ENCODE results near the gene NLRC3. TPM values are rescaled to one million over a fixed set of nuclear protein-coding genes. Genes with fewer than 3 reads are reported as not detected.
"Not testable (repeated sequence)": the region's sequence is repeated elsewhere in the genome, so short reads cannot be mapped to it uniquely, and the experiment has no call there.

NLRC3 gene
- total RNA-seq, 1 experiment from 2014 or later = not detected

DNA sequence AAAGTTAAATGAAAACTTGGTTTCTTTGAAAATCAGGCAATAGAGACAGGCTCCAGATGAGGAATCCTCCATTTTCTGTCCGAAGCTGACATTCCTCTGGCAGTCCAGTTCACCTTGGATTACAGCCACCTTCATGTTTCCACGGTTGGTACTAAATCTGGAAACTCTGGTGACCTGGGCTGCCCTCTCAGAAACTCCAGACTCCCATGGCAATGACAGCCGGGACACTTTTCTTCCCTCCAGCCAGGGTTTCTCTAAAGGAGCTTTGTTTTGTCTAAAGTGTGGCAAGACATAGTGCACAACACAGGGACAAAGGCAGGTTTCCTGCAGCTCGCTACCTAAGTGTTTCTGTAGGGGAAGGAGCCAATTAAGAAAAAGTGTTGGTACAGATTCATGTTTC, 40.4 kb downstream of the NLRC3 start:
- no peak overlapping the region for H3K4me3 ChIP-seq
- H3K9me3 ChIP-seq (replicated peaks) = no peaks in the 10 kb centered on the region
- 0 out of 2 replicates have a peak, but pooled peaks cover 3% of the 10 kb centered on the region for H3K4me1 ChIP-seq (replicated peaks)
- no peaks in the 10 kb centered on the region for H3K27me3 ChIP-seq (replicated peaks)
- peaks cover 6% of the 10 kb centered on the region; the same call in 1 of the 2 replicates for H3K36me3 ChIP-seq
- H3K27ac ChIP-seq = no peak overlapping the region
- no peak for DNase-seq (ENCODE audit: low read depth in 1 of 2, low spot score in 2 of 2)

DNA sequence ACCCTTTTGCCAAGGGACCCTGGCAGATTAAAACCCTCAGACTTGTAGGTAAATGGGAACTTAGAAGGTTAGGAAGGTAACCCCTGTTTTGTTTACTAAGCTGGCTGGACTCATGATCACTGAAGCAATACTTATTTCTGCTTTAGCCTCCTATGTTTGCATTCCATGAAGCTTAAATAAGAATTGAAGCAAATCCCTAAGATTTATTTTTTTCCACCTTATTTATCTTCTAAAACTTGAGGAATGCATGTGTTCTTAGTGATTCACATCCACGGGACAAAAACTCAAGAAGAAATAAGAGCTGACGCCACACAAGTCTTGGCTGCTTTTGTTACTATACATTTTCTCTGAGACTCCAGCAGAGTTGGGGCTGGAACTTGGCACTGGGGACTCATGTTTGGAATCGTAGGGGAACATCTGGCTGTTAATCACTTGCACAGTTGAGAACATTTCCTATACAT, 40.9 kb downstream of the NLRC3 start:
- peaks cover 6% of the 10 kb centered on the region; the same call in 1 of the 2 replicates for H3K36me3 ChIP-seq
- H3K9me3 ChIP-seq (replicated peaks) = no peaks in the 10 kb centered on the region
- H3K4me3 ChIP-seq = no peak overlapping the region
- H3K27me3 ChIP-seq (replicated peaks) = no peaks in the 10 kb centered on the region
- no peak overlapping the region for H3K27ac ChIP-seq
- 0 out of 2 replicates have a peak, but pooled peaks cover 3% of the 10 kb centered on the region for H3K4me1 ChIP-seq (replicated peaks)
- no peak for DNase-seq (ENCODE audit: low read depth in 1 of 2, low spot score in 2 of 2)

DNA sequence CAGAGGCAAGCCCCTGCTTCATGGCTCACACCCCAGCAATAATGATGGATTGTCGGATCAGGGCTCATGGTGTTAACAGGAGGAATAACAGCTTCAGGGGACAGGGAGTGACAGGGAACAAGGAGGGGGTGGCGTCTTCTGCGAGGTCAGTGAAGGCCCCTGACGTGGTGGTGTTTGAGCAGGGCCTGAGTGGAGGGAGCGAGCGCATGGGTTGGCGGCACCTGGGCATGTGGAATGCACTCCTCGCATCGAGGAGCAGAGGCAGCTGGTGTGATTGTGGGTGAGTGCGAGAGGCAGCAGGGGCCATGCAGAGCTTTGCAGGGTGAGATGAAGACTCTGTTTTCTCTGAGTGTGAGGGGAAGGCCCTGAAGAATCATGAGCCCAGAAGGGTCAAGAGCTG, 43.1 kb downstream of the NLRC3 start:
- no peak for DNase-seq (ENCODE audit: low read depth in 1 of 2, low spot score in 2 of 2)
- Histone ChIP-seq H3K4me3 (no peak overlapping the region), H3K9me3 (replicated peaks) (no peaks in the 10 kb centered on the region), H3K27me3 (replicated peaks) (no peaks in the 10 kb centered on the region), H3K36me3 (peaks cover 14% of the 10 kb centered on the region; the same call in 1 of the 2 replicates), H3K4me1 (replicated peaks) (0 out of 2 replicates have a peak, but pooled peaks cover 3% of the 10 kb centered on the region), H3K27ac (no peak overlapping the region)

DNA sequence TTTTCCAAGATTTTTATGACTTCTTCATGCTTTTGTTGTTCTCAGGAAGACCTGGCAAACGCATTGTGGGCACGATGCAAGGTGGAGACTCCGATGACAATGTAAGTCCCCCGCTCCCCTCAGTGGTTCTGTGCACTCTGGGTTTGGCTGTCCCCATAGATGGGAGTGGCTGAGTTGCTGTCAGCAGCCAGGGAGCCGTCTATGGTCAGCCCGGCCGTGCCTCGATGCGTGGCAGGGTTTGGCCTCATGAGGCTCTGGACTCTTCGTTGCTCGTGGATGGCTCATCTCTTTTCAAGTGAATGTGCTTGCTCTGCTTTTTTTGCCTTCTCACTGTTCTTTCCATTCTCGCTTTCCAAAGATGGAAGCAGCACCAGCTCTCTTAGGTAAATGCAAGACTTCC, 44.5 kb downstream of the NLRC3 start:
- Histone ChIP-seq H3K36me3 (peaks cover 18% of the 10 kb centered on the region; the same call in 1 of the 2 replicates), H3K4me1 (replicated peaks) (0 out of 2 replicates have a peak, but pooled peaks cover 3% of the 10 kb centered on the region), H3K27ac (no peak overlapping the region), H3K27me3 (replicated peaks) (no peaks in the 10 kb centered on the region), H3K9me3 (replicated peaks) (no peaks in the 10 kb centered on the region), H3K4me3 (no peak overlapping the region)
- no peak for DNase-seq (ENCODE audit: low read depth in 1 of 2, low spot score in 2 of 2)

DNA sequence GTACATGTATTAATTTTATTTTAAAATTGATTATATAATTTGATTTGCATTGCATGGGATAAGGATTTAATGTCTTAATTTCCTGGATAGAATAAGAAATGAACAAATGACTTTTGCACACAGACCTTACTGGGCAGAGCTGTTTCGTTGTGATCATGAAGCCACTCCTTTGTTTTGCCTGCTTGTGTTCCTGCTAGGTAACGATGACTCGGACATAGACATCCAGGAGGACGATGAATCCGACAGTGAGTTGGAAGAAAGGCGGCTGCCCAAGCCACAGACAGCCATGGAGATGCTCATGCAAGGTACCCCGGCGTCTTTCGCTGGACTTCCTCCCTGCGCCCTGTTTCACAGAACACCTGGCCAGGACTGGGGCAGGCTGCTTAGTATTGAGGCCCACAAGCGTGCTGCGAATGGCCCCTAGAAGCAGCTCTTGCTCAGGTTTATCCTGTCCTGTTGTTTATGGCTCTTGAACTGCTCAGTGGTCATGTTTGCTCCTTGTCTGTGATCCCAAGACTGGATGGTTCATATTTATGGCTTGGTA, 46.8 kb downstream of the NLRC3 start:
- Histone ChIP-seq H3K4me1 (replicated peaks) (no peaks in the 10 kb centered on the region), H3K36me3 (peaks cover 18% of the 10 kb centered on the region; the same call in 1 of the 2 replicates), H3K4me3 (no peak overlapping the region), H3K27me3 (replicated peaks) (no peaks in the 10 kb centered on the region), H3K9me3 (replicated peaks) (no peaks in the 10 kb centered on the region), H3K27ac (no peak overlapping the region)
- DNase-seq (ENCODE audit: low read depth in 1 of 2, low spot score in 2 of 2) = no peak

DNA sequence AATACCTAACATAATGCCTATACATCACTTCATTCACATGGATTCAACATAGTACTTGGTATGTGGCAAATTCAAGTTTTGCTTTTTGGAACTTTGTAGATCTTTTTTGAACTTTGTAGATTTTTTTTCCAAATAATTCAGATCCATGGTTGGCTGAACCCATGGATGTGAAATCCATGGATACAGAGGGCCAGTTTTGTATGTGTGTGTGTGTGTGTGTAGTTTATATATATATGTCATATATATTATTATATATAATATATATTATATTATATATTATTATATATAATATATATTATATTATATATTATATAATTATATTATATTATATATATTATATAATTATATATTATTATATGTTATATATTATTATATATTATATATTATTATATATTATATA, 48.0 kb downstream of the NLRC3 start:
- Histone ChIP-seq H3K27me3 (replicated peaks) (no peaks in the 10 kb centered on the region), H3K27ac (no peak overlapping the region), H3K9me3 (replicated peaks) (no peaks in the 10 kb centered on the region), H3K4me3 (no peak overlapping the region), H3K4me1 (replicated peaks) (no peaks in the 10 kb centered on the region), H3K36me3 (peaks cover 18% of the 10 kb centered on the region; the same call in 1 of the 2 replicates)
- DNase-seq (ENCODE audit: low read depth in 1 of 2, low spot score in 2 of 2) = no peak

DNA sequence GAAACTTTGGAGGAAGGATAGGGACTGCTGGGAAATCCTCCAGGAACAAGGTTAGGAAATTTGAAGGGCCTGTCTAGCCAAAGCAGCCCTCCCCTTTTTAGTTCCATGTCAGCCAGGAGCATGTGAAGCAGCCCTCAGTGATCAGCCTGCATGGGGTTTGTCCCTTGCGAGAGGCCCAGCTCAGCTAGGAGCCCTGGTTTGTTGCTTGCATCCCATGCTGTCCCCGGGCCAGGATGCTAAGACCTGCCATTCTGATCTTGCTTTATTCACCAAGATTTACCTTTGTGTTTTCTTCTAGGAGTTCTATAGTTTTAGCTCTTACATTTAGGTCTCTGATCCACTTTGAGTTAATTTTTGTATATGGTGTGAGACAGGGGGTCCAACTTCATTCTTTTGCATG, 48.8 kb downstream of the NLRC3 start:
- DNase-seq (ENCODE audit: low read depth in 1 of 2, low spot score in 2 of 2) = no peak
- peaks cover 19% of the 10 kb centered on the region; the same call in 1 of the 2 replicates for H3K36me3 ChIP-seq
- H3K4me3 ChIP-seq = no peak overlapping the region
- H3K9me3 ChIP-seq (replicated peaks) = no peaks in the 10 kb centered on the region
- H3K27me3 ChIP-seq (replicated peaks) = no peaks in the 10 kb centered on the region
- no peaks in the 10 kb centered on the region for H3K4me1 ChIP-seq (replicated peaks)
- no peak overlapping the region for H3K27ac ChIP-seq

DNA sequence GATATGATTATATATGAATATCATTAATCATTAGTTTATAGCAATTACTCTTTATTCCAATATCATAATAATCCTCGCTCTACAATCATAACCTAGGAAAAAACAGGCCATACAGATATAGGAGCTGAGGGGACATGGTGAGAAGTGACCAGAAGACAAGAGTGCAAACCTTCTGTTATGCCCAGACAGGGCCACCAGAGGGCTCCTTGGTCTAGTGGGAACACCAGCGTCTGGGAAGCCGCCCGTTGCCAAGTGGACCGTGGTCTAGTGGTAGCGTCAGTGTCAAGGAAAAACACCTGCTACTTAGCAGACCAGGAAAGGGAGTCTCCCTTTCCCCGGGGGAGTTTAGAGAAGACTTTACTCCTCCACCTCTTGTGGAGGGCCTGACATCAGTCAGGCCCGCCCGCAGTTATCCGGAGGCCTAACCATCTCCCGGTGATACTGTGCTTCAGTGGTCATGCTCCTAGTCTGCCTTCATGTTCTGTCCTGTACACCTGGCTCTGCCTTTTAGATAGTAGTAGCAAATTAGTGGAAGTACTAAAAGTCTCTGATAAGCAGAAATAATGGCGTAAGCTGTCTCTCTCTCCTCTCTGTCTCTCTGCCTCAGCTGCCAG, 49.9 kb downstream of the NLRC3 start:
- H3K27me3 ChIP-seq (replicated peaks); H3K27ac ChIP-seq; H3K9me3 ChIP-seq (replicated peaks); H3K4me1 ChIP-seq (replicated peaks); H3K4me3 ChIP-seq: not testable (repeated sequence)
- peaks cover 19% of the 10 kb centered on the region for H3K36me3 ChIP-seq
- DNase-seq (ENCODE audit: low read depth in 1 of 2, low spot score in 2 of 2) = peak; percentile 30 to 79

DNA sequence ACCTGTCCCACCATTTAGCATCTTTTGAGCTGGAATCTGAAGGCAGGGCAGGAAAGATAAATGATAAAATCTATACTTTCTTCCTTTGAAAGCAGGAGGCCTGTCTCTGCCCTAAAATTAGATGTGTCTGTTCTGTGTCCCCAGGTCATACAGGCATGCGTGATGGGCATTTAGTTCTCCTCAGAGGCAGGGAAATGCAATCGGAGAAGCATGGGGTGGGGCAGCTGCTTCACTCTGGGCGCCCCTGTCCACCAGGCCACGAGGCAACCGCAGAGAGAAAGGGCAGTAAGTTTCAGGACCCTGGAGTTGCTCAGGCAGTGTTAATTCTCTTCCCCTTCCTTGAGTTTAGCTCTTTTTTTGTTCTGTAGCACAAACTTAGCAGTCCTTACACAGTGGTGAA, 51.3 kb downstream of the NLRC3 start:
- no peaks in the 10 kb centered on the region for H3K9me3 ChIP-seq (replicated peaks)
- DNase-seq (ENCODE audit: low read depth in 1 of 2, low spot score in 2 of 2) = no peak
- no peaks in the 10 kb centered on the region for H3K4me1 ChIP-seq (replicated peaks)
- no peak overlapping the region for H3K4me3 ChIP-seq
- no peaks in the 10 kb centered on the region for H3K27me3 ChIP-seq (replicated peaks)
- peaks cover 19% of the 10 kb centered on the region for H3K36me3 ChIP-seq
- H3K27ac ChIP-seq = no peak overlapping the region

DNA sequence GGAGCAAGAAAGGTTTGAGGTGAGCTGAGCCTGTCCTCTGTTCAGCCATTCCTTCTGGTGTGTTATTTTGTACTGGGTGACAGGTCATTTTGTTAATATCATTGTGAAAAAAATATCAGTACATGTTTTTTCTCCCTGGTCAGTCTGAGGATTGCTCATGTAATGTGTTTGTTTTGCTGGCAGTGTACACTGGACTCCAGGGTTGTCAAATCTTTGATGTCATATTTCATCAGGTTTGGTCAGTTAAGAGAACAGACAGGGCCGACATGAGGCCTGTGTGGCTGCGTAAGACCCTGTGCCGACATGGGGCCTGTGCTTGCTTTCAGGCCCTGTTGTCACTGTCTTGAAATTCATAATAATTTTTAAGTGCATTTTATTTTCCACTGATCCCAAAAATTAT, 53.9 kb downstream of the NLRC3 start:
- H3K27ac ChIP-seq = no peak overlapping the region
- no peaks in the 10 kb centered on the region for H3K4me1 ChIP-seq (replicated peaks)
- no peak overlapping the region for H3K4me3 ChIP-seq
- H3K36me3 ChIP-seq = peaks cover 19% of the 10 kb centered on the region
- H3K27me3 ChIP-seq (replicated peaks) = no peaks in the 10 kb centered on the region
- DNase-seq (ENCODE audit: low read depth in 1 of 2, low spot score in 2 of 2) = no peak
- no peaks in the 10 kb centered on the region for H3K9me3 ChIP-seq (replicated peaks)

DNA sequence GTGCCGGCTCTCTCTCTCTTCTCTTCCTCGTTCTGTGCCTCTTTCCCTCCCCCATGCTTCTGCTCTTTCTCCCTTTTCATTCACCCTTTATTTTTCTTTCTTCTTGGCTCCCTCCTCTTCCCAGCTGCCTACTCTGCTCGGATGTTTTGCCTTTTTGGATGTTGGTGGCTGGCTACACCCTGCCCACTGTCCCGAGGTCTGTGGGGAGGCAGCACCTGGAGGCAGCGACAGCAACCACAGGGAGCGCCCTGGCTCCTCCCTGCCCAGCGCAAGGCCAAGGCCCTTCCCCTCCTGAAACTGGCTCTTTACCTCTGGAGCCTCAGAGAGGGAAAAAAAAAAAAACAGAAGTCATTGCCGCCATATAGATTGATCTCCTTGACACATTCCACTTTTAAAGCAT, 56.4 kb downstream of the NLRC3 start:
- Histone ChIP-seq H3K4me1 (replicated peaks) (no peaks in the 10 kb centered on the region), H3K36me3 (peaks cover 25% of the 10 kb centered on the region), H3K27ac (no peak overlapping the region), H3K9me3 (replicated peaks) (no peaks in the 10 kb centered on the region), H3K4me3 (no peak overlapping the region), H3K27me3 (replicated peaks) (no peaks in the 10 kb centered on the region)
- no peak for DNase-seq (ENCODE audit: low read depth in 1 of 2, low spot score in 2 of 2)

DNA sequence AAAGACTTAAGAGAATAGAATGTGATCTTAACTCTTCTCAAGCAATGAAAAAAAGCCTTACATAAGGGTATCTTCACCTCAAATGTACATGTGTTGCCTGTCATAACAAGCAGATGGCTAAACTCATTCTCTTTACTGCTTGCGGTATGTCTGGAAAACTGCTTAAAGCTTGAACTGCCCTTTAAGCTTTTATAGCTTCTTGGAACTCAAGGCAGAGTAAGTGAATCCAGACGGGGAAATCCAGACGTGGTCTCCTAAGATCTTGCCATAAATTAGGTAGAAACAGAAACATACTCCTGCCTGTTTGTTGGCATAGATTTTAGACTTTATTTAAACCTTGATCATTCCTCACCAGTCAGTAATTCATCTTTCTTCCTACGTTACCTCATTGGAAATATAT, 56.8 kb downstream of the NLRC3 start:
- H3K27ac ChIP-seq = no peak overlapping the region
- DNase-seq (ENCODE audit: low read depth in 1 of 2, low spot score in 2 of 2) = no peak
- no peak overlapping the region for H3K4me3 ChIP-seq
- no peaks in the 10 kb centered on the region for H3K4me1 ChIP-seq (replicated peaks)
- H3K9me3 ChIP-seq (replicated peaks) = no peaks in the 10 kb centered on the region
- no peaks in the 10 kb centered on the region for H3K27me3 ChIP-seq (replicated peaks)
- H3K36me3 ChIP-seq = peaks cover 25% of the 10 kb centered on the region

DNA sequence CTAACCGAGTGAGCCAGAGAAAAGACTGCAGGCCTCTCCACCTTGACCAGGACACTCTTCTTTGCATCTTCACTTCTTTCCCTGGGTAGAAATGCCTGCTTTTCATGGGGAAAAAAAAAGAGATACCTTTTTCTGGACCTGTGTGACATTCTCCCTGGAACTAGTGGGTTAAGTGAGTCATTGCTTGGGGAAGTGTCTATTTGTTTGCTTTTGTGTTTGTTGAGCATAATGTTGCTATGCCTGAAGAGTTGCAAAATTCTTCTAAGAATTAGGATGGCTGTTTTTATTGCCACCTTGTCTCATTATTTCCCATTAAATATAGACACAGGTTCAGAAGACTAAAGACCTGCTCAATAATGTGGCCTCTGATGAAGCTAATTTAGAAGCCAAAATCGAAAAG, 57.6 kb downstream of the NLRC3 start:
- peaks cover 25% of the 10 kb centered on the region for H3K36me3 ChIP-seq
- H3K27ac ChIP-seq = no peak overlapping the region
- no peaks in the 10 kb centered on the region for H3K9me3 ChIP-seq (replicated peaks)
- no peaks in the 10 kb centered on the region for H3K4me1 ChIP-seq (replicated peaks)
- DNase-seq (ENCODE audit: low read depth in 1 of 2, low spot score in 2 of 2) = no peak
- H3K4me3 ChIP-seq = no peak overlapping the region
- H3K27me3 ChIP-seq (replicated peaks) = no peaks in the 10 kb centered on the region

DNA sequence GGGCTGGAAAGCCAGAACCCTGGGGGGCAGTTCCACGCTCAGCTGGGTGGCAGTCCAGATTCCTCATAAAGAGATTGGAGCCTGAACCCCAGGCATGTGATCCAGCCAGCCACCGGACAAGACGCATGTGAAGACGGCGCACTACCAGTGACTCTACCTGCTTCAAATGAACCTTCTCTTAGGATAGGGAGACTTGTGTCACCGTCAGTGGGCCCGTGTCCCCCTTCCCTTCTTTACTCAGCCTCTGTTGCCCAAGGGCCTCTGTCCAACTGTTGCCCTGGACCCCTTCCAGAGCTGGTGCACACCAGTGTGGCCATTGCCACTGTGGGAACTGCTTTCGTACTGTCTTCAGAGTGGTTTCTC, 58.2 kb downstream of the NLRC3 start:
- Histone ChIP-seq H3K36me3 (peaks cover 28% of the 10 kb centered on the region), H3K27me3 (replicated peaks) (no peaks in the 10 kb centered on the region), H3K27ac (no peak overlapping the region), H3K4me3 (no peak overlapping the region), H3K4me1 (replicated peaks) (peaks cover 2% of the 10 kb centered on the region; the same call in 1 of the 2 replicates), H3K9me3 (replicated peaks) (no peaks in the 10 kb centered on the region)
- no peak for DNase-seq (ENCODE audit: low read depth in 1 of 2, low spot score in 2 of 2)
